ENCODE data around the gene HOXD10.

HOXD10 gene

GRCh38 chr2:176150584-176151441, 34.2 kb downstream of the HOXD10 start:
- DNase-seq (ENCODE audit: low read depth in 2 of 2): no peak

- no peak for DNase-seq (ENCODE audit: low read depth in 2 of 2)
Observed at GRCh38 chr2:176151442-176152287, 35.1 kb downstream of the HOXD10 start, which contains the start of gene HOXD4. Gene HOXD4 (plus strand): TSS chr2:176151550. CDS start chr2:176151634, 84 bp downstream.

DNA sequence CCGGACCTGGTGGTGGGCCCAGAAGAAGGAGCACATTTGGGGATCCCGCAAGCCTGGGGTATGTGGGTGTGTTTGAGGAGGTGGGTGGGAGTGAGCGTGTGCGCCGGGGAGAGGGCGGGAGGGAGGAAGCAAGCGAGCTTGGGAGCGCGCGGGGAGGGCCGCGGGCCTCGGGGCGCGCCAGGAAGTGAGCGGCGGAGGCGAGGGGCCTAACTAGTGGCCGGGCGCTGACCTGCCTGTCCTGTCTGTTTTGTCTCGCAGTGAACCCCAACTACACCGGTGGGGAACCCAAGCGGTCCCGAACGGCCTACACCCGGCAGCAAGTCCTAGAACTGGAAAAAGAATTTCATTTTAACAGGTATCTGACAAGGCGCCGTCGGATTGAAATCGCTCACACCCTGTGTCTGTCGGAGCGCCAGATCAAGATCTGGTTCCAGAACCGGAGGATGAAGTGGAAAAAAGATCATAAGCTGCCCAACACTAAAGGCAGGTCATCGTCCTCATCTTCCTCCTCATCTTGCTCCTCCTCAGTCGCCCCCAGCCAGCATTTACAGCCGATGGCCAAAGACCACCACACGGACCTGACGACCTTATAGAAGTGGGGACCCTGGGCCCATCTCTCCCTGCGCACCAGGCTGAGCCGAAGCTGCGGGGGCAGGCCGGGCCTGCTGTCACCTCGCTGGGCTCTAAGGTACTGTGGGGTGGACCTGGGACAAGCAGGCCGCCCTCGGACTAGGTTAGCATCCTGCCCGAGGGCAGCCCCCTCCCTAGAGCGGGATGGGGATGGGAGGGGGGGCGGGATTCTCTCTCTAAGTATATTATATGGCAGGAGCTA, 36.0 kb downstream of the HOXD10 start:
- no peak for DNase-seq (ENCODE audit: low read depth in 2 of 2)

DNA sequence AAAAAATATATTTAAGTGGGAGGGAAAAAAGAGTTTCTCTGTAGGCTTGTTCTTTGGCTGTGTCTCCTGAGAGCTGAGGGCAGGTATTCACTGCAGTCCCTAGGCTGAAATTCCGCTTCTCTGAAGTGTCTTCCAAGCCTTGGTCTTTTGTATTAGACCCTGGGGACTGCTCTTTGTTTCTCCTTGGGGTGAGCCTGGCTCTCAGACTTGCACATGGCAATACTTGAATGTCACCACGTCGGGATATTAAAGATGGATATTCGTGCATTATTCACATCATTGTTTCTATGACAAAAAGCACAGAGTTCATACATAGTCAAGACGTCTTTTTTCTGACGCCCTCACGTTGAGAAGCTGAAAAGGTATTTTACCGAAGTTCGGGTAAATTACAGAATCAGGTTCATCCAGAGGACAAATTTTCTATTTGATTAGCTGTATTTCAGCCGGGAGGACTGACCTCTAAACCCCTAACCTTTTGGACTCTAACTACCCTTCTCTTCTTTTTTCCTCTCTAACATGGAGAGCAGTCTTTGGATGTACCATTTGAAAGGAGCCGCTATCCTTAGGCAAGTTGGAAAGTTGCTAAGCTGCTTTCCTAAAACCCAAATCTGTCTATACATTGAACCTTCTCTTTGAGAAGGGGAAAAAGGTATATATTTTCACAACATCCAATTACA, 38.1 kb downstream of the HOXD10 start:
- no peak for DNase-seq (ENCODE audit: low read depth in 2 of 2)

- DNase-seq (ENCODE audit: low read depth in 2 of 2): no peak
Observed at GRCh38 chr2:176155356-176156044, 38.9 kb downstream of the HOXD10 start.

DNA sequence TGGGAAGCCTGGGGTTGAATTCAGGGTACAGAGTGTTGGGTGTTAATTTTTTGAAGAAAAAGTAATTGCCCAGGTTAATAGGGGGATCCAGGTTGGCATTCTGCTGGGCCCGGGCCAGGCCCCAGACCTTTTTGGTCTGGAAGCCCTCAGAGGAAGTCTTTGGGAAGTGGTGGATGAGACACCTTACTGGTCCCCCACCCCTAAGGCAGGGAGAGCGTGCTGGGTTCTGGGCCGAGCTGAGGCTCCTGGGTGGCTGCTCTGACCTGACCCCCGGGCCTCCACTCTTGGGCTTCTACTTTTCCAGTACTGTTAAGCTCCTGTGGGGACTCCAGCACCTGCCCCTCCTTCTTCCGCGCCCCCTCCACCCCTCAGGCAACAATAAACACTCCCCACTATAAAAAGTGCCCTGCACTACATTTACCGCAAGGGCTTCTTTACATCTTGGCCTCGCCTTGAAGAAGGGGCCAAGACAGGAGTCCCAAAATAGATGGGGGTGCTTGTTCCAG, 39.8 kb downstream of the HOXD10 start:
- DNase-seq (ENCODE audit: low read depth in 2 of 2): no peak

GRCh38 chr2:176156807-176157498, 40.4 kb downstream of the HOXD10 start, which contains the start of gene HOXD3:
Gene HOXD3 (plus strand): TSS chr2:176157307. CDS start chr2:176169115, 11,808 bp downstream.
- DNase-seq (ENCODE audit: low read depth in 2 of 2): no peak

DNA sequence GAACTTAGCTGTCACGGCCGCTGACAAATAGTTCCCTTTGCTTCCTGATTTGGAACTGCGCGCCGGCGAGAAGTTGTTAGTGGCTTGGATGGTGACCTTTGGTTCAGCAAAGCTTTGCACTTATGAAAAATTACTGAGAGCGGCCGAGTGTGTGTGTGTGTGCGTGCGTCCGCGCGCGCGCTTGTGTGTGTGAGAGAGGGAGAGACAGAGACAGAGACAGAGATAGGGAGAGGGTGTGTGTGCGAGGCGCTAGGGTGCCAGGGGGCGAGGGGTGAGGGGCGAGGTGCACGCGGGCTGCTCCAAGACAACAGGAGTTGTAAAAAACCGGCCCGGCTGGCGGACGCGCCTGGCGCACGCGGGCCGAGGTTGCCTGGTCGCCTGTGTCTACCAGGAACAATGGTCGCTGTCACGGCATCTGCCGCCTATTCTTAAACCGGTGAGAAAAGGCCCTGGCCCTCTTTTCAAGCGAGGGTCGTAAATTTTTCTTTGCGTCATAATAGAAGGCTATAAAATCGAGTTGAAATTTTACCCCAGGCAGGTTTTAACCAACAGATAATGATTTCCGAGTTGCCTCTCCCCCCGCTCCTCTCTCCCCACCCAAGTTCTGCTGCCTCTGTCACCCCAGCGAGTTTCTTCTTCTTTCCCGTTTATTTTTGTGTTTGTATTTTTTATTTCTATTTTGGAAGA, 41.1 kb downstream of the HOXD10 start:
- no peak for DNase-seq (ENCODE audit: low read depth in 2 of 2)

GRCh38 chr2:176158186-176158591, 41.6 kb downstream of the HOXD10 start:
- DNase-seq (ENCODE audit: low read depth in 2 of 2): no peak

- DNase-seq (ENCODE audit: low read depth in 2 of 2): no peak
Observed at GRCh38 chr2:176158855-176159662, 42.5 kb downstream of the HOXD10 start.

DNA sequence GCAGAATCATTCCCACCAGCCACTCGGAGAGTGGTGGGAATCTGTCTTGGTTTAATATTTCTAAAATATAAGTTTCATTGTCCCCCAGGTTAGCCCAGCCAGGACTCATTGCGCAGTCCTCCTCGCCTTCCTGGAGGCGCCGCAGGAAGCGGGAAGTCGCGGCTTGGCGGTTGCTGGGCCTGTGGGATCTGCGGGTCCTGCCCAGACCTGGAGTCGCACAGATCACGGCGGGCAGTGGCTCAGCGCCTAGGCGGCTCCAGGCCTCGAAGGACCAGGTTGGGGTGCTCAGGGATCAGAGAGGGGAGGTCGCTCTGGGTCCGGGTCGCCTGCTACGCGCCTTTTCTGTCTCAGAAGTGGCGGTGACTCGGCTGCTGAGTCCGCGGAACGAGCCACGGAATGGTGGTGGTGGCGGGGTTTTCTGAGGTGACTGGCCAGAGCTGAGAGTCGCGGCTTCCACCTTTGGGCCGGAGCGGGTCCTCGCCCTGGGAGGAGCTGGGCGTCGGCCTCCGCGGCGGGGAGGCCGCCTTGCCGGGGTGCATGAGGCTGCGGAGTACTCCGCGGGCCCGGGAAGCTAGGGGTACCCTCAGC, 43.2 kb downstream of the HOXD10 start:
- no peak for DNase-seq (ENCODE audit: low read depth in 2 of 2)

GRCh38 chr2:176160251-176160985, 43.8 kb downstream of the HOXD10 start:
- no peak for DNase-seq (ENCODE audit: low read depth in 2 of 2)

- no peak for DNase-seq (ENCODE audit: low read depth in 2 of 2)
Observed at GRCh38 chr2:176160986-176161824, 44.6 kb downstream of the HOXD10 start.

GRCh38 chr2:176161825-176162626, 45.4 kb downstream of the HOXD10 start:
- DNase-seq (ENCODE audit: low read depth in 2 of 2): no peak

- no peak for DNase-seq (ENCODE audit: low read depth in 2 of 2)
Observed at GRCh38 chr2:176162911-176163671, 46.5 kb downstream of the HOXD10 start.
